ENCODE measurements around the gene POLE3.
"Not testable (repeated sequence)": the region's sequence is repeated elsewhere in the genome, so short reads cannot be mapped to it uniquely, and the experiment has no call there.

POLE3 gene

DNA sequence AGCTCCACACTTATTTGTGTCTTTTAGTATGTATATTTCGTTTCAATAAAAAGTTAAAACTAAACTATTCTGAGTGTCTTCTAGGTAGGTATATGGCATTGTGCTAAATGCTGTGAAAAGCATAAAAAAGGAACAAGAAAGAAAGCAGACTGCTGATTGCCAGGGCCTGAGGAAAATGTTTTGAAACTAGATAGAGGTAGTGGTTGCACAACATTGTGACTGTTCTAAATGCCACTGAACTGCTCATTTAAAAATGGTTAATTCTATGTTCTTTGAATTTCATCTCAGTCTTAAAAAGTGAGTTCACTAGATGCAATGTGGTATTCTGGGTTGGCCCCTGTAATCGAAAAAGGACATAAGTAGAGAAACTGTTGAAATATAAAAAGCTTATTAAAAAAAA lies 6.8 kb downstream of the POLE3 start:
- DNase-seq (ENCODE audit: low spot score) = no peak

DNA sequence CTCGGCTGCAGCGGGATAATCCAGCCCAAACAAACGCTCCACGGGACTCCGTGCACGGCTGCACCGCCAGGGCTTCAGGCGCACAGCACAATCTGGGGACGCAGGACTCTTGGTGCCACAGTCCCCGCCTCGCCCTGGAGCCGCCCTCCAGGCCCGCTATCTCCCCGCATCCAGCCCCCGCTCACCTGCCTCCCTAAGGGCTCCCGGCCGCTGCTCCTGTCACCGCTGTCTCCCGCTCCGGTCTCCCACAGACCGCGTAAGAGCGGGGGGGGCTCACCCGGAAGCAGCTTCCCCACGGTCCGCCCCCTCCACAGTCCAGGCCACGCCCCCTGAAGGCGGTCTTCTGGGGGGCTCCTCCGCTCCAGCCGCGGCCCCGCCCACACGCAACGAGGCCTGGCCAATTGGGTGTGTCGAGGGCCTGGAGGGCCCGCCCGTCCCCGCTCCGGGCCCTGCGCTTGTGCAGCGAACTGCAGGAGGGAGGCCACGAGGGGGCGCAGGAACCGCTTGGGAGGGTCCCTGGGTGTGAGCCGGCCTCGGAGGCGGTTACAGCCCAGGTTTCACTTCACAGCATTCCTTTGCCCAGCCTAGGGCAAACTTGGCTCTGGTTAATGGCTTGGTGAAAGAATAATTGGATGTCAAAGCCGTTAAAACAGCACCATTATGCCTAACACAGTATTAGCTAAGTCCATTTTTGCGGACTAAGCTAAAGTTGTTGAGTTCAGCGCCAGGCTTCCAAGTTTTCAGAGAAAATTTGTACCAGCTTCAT lies 9.3 kb downstream of the POLE3 start, which contains the start of gene ALAD:
Gene ALAD, minus strand, starts transcription at position 258 of the 766 bp plus-strand sequence. CDS start 7,725 bp downstream, outside the sequence.
- peak; percentile 99 for DNase-seq (ENCODE audit: low spot score)

DNA sequence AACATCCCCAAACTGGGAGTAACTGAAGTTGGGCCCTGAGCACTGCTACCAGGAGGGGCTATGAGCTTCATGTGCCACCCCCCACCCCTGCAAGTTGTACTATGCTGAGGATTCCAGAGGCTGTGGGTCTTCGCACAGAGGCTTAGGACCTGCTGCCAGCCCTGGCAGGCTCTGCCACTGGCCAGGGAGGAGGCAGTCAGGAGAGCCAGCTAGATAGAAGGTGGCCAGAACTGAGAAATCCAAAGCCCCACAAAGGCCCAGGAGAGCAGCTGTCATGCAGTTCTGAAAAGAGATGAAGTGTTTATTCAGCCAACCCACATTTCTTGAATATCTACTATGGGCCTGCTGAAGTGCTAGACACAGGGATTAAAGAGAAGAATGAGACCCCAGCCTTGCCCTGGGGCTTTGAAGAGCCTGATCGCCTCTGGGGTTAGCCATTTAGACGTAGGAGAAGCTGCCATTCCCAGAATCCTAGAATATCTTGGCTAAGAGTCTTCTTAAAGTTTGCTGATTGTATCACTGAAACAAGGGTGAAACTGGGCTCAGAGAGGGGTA lies 10.8 kb downstream of the POLE3 start:
- DNase-seq (ENCODE audit: low spot score) = no peak

DNA sequence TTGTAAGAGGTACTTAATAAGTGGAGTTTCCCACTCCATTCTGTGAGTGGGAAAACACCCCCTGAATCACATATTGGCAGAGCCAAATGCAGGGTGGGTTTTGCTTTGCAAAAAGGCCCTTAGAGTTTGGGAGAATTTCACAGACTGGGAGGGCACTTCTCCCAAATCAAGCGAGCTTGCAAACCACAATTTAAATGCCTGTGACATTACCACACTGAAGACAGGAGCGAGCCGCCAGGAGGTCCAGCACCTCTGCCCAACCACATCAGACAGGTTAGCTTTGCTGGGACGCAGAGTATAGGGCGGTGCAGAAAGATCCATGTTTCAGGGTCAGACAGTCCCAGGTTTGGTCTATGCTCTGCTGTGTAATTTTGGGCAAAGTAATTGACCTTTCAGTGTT lies 11.7 kb downstream of the POLE3 start:
- DNase-seq (ENCODE audit: low spot score) = no peak

DNA sequence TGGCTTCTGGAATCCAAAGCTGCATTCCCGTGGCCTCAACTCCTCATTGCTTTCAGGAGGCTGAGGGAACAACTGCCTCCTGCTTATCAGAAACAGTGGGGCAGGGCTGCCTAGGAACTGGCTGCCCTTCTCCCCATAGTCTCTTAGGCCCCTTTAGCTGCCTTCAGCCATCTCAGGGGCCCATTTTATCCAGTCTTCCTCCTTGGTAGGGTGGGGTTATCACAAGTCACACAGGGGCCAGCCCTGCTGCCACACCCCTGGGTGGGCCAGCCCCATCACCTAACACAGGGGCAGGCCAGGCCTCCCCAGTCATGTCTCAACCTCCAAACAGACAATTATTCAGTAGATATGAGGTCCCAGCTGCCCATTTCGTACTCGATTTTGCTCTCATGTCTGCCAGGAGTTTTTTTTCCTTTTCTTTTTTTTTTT lies 13.3 kb downstream of the POLE3 start:
- DNase-seq (ENCODE audit: low spot score) = no peak

DNA sequence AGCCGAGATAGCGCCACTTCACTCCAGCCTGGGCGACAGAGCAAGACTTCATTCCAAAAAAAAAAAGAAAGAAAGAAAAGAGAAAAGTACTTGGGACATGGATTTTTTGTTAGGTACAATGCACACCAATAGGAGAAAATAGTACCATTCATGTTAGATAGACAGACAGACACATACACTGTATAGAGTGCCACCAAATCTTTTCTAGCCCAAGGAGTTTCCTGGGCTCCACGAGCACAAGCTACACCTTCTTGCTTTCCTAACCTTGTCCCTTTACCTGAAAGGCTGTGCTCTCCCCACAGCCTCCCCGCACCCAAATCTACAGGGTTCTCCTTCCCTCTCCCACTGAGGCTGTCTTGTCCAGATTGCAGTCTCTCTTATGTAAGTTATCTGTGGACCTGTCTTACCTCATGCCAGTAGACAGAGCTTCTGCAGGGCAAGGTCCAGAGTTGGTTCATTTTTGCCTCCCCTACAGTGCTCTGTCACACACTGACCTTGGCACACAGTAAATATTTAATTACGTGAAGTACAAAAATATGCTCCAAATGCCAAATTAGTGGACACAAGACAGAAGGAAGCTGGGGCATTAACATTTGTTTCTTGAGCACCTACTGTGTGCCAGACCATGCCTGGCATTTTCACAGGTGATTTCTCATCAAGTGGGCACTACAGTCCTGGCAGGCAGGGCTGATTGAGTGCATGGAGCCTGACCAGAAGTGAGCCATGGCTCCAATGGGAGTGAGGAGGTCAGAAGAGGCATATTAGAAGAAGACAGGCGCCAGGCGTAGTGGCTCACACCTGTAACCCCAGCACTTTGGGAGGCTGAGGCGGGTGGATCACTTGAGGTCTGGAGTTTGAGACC lies 15.2 kb downstream of the POLE3 start:
- no peak for DNase-seq (ENCODE audit: low spot score)

DNA sequence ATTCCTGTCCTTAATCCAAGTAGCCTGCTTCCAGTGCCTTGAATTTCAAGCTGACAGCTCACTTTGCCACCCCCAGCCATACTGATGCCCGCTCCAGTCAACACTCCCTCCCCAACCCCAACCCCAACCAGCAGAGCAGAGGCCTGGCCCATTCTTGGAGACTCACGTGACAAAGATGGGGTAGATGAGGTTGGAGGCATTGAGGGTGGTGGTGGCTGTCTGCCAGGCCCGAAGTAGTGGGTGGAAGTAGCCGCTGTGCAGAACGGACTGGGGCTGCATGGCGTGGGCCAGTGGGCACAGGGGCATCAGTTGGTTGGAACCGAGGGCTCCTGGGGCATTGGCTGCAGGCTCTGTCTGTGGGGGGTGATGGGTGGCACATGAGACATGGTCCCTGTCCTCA lies 17.2 kb downstream of the POLE3 start:
- DNase-seq (ENCODE audit: low spot score) = no peak

DNA sequence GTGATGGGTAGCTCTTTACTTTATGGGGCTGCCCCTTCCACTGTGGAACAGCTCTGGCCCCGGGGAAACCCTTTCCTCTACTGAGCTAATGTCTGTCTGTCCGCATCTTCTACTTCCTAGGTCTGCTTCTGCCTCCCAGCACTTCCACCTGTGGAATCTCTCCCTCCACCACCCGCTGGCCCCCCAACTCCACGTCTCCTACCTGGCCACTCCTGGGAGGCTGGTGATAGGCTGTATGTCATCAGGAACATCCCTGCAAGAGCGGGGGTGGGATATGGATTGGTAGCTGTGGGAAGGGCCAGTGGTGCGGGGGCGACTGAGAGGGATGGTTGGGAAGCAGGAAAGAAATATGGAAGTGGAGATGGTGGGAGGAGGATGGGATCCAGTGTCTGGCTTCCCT lies 18.6 kb downstream of the POLE3 start:
- no peak for DNase-seq (ENCODE audit: low spot score)

DNA sequence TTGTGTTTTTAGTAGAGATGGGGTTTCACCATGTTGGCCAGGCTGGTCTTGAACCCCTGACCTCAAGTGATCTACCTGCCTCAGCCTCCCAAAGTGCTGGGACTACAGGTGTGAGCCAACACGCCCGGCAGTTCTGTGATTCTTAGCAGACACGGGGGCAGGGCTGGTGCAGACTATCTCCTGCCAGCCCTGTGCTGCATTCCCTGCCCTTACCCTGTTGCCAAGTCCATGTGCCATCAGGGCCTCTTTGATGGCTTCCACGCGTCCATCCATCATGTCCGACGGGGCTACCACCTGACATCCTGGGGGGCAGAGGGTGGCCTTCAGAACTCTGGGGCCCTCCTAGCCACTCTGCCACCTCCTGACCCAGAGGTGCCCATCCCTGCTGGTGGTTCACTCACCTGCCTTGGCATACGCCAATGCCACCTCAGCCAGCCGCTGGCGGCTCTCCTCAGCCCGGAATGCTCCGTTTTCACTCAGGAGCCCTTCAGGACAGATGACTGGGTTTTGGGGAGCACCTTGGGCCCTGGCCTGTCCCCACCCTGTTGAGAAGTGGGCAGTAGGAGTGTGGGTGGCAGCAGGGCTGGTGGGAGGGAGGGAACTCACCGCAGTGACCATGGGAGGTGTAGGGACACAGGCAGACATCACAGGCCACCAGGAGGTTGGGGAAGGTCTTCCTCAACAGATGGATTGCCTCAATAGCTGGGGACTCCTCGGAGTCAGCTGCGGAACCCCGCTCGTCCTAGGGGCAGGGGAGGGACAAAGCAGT lies 20.1 kb downstream of the POLE3 start:
- DNase-seq (ENCODE audit: low spot score) = no peak

DNA sequence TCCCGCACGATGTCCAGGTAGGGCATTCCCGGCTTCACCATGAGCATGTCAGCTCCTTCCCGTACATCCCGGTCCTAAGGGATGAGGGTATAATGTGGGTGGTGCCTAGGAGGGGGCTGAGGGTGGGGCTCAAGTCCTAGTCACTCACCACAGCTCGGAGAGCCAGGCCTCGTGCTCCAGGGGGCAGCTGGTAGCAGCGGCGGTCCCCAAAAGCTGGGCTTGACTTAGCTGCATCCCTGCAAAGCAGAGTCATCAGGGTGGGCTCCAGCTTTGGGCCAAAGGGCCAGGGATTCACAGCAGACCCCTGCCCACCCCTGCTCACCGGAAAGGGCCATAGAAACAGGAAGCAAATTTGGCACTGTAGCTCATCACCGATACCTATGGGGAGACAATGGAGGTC lies 21.0 kb downstream of the POLE3 start:
- DNase-seq (ENCODE audit: low spot score) = no peak

DNA sequence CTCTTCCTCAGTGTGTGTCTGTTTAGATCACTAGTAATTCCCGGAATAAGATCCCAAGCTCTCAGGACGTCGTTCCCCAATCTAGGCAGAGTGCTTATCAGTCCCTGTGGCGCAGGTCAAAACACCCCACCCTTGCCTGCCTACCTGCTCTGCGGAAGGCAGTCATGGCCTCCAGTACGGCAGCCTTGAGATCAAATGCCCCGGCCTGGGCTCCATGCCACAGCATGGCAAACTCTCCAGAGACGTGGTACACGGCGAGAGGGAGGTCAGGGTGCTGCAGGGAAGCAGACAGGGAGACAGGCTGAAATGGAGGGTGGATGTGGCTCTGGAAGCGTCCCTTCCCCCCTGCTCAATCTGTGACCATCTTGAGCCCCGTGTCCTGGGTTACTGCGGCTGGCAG lies 21.6 kb downstream of the POLE3 start:
- DNase-seq (ENCODE audit: low spot score) = no peak

DNA sequence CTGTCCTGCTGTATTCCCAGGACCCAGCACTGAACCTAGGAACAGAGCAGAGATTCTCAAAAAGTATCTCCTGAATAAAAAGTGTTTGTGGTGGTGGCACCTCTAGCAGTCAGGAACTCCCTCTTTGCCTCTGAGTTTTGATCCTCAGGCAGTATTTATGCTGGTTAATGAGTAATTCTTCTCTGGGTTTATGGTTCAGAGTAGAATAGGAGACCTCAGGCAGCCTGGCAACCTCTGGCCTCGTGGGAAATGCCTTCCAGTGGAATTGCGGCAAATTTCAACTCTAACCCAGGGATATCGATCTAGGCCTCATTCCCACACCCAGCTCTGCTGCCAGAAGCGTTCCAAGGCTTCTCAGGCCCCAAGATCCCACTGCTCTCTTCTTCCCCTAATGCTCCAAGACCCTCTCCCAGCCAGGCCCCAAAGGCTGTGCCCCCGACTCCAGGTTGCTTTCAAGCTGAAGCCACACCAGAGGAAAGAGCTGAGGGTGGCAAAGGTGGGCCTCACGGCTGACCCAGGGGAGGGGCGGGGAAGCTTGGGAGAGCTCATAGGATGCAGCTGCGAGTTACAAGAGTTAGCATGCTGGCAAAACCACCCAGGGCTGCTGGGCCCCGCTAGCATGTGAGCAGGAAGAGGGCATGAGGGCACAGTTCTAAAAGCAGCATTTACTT lies 22.8 kb downstream of the POLE3 start:
- DNase-seq (ENCODE audit: low spot score) = no peak

DNA sequence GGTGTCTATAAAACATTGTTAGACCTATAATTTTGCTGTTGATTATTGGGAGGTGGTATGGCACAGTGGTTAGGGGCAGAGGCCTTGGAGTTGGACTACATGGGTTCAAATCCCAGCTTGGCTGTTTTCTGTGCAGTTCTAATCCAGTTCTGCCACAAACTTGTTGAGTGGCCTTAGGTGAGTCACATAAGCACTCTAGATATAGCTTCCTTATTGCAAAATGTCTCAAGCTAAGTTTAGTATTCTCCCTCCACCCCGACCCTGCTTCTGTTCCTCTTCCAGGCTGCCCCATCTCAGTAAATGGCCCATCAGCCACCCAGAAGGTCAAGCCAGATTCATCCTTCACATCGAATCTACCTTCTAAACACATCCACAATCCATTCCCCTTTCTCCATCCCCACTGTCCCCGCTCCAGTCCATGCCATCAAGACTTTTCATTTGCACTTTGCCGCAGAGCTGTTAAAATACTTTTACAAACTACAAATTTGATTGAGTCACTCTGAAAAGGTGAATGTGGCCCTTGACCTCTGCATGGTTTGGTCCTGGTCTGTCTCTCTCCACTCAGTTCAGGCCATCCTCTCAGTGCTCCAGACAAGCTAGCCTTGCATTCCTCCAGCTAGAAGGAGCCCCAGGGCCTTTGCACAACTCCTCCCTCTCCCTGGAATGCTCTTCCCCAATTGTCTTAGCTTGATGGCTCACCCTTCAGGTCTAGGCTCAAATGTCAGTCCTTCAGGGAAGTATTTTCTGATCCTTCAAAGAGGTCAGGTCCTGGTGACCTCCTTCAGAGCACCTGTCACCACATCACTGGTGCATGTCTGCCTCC lies 23.7 kb downstream of the POLE3 start:
- DNase-seq (ENCODE audit: low spot score) = no peak

DNA sequence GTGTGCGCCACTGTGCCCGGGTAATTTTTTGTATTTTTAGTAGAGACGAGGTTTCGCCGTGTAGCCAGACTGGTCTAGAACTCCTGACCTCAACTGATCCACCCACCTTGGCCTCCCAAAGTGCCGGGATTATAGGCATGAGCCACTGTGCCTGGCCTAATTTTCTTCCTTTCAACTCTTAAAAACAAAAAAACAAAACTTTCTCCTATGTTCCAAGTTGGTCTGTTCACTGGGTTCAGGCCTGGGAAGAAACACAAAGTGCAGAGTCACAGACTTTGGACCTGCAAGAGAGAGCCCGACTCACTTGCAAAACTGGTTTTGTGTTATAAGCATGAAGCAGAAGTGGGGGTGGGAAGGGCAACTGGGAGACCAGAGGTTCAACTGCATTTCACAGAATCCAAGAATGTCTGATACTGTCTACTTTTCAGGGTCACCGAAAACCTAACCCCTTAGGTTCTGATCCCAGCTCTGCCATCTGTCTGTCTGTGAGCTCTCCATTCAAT lies 28.5 kb downstream of the POLE3 start:
- no peak for DNase-seq (ENCODE audit: low spot score)

DNA sequence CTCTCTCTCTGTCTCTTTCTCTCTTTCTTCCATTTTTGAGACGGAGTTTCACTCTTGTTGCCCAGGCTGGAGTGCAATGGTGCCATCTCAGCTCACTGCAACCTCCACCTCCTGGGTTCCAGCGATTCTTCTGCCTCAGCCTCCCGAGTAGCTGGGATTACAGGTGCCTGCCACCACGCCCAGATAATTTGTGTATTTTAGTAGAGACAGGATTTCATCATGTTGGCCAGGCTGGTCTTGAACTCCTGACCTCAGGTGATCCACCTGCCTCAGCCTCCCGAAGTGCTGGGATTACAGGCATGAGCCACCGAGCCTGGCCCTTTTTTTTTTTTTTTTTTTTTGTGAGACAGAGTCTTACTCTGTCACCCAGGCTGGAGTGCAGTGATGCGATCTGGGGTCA lies 29.0 kb downstream of the POLE3 start:
- not testable (repeated sequence) for DNase-seq (ENCODE audit: low spot score)

DNA sequence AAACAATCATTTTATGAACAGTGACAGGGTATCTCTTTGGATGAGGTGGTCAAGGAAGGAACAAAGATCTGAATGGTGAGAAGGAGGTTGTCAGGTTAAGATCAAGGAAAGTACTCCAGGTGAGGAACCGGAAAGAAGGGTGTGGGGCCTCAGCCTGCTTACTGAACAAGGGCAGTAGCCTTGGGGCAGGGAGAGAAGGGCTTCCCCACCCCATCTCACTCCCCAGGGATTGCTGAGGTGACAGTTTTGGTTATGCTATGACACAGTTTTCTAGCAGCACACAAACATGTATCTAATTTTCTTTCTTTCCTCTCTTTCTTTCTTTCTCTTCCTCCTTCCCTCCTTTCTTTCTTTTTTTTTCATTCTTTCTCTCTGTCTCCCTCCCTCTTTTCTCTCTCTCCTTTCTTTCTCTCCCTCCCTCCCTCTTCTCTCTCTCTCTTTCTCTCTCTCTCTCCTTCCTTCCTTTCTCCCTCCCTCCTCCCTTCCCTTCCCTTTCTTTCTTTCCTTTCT lies 29.6 kb downstream of the POLE3 start:
- no peak for DNase-seq (ENCODE audit: low spot score)

DNA sequence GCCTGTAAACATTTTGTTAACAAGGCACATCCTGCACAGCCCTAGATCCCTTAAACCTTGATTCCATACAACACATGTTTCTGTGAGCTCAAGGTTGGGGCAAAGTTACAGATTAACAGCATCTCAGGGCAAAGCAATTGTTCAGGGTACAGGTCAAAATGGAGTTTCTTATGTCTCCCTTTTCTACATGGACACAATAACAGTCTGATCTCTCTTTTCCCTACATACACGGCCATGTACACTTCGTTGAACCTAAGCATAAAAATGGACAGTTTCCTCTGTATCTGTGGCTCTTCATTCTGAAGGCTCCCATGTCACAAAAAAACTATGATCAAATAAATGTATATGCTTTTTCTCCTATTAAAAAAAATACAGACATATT lies 30.7 kb downstream of the POLE3 start:
- not testable (repeated sequence) for DNase-seq (ENCODE audit: low spot score)

DNA sequence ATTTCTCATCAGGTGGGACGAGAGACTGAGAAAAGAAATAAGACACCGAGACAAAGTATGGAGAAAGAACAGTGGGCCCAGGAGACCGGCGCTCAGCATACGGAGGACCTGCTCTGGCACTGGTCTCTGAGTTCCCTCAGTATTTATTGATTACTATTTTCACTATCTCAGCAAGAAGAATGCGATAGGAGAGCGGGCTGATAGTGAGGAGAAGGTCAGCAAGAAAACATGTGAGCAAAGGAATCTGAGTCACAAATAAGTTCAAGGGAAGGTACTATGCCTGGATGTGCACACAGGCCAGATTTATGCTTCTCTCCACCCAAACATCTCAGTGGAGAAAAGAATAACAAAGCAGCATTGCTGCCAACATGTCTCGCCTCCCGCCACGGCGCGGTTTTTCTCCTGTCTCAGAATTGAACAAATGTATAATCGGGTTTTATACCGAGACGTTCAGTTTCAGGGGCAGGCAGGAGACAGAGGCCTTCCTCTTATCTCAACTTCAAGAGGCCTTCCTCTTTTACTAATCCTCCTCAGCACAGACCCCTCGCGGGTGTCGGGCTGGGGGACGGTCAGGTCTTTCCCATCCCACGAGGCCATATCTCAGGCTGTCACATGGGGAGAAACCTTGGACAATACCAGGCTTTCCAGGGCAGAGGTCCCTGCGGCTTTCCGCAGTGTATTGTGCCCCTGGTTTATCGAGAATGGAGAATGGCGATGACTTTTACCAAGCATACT lies 31.2 kb downstream of the POLE3 start:
- DNase-seq (ENCODE audit: low spot score) = not testable (repeated sequence)
